ENCODE results near the gene MYO1A. TPM values are rescaled to one million over a fixed set of nuclear protein-coding genes. Genes with fewer than 3 reads are reported as not detected.
"Not testable (repeated sequence)": the region's sequence is repeated elsewhere in the genome, so short reads cannot be mapped to it uniquely, and the experiment has no call there.

The MYO1A gene
- polyA plus RNA-seq, 4 donors = 0.11 to 0.20 (median 0.15) TPM; not detected in 1

DNA sequence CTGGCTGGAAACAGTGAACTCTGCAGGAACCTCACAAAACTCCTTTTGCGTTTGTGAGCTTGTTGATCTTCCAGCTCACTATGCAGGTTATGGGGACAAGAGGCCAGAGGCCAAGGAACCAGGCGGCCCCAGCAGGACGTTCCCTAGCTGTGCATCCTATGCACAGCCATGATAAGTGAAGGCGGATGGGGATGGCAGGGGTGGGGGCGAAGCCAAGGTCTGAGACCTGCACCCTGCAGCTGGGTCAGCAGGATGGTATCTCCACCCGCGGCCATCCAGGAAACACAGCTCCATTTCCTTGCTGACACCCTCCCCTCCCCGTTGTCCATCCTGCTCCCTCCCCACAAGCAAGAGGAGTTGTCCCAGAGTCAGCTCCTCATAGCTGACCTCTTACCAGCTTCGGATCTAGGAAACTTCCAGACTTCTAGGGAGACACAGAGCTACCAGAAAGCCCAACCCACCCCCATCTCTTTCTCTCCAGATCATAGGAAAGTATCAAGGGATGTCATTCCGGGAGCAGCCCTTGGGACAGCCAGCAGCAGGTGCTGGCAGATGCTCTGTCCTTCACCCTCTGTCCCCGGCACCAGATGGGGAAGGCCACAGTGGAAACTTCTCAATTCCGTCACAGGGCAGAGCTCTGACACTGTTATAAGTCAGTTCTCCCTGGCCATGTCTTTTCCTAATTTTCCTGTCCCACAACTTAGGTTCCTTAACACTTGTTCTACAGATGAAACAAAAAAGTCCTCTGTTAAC, 53.0 kb downstream of the MYO1A start:
- DNase-seq (ENCODE audit: low read depth in 4 of 4, low spot score in 3 of 4) = no peak

DNA sequence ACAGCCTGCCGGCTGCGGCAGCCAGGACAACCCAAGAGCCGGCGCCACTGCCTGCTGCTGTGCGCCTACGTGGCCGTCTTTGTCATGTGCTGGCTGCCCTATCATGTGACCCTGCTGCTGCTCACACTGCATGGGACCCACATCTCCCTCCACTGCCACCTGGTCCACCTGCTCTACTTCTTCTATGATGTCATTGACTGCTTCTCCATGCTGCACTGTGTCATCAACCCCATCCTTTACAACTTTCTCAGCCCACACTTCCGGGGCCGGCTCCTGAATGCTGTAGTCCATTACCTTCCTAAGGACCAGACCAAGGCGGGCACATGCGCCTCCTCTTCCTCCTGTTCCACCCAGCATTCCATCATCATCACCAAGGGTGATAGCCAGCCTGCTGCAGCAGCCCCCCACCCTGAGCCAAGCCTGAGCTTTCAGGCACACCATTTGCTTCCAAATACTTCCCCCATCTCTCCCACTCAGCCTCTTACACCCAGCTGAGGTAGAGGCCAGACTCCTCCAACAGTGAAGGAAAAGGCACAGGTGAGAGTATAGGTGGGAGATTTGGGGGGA, 53.9 kb downstream of the MYO1A start:
- no peak for DNase-seq (ENCODE audit: low read depth in 4 of 4, low spot score in 3 of 4)

DNA sequence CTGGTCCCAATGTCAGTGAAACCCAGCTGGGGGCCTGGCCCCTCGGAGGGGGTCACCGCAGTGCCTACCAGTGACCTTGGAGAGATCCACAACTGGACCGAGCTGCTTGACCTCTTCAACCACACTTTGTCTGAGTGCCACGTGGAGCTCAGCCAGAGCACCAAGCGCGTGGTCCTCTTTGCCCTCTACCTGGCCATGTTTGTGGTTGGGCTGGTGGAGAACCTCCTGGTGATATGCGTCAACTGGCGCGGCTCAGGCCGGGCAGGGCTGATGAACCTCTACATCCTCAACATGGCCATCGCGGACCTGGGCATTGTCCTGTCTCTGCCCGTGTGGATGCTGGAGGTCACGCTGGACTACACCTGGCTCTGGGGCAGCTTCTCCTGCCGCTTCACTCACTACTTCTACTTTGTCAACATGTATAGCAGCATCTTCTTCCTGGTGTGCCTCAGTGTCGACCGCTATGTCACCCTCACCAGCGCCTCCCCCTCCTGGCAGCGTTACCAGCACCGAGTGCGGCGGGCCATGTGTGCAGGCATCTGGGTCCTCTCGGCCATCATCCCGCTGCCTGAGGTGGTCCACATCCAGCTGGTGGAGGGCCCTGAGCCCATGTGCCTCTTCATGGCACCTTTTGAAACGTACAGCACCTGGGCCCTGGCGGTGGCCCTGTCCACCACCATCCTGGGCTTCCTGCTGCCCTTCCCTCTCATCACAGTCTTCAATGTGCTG, 54.6 kb downstream of the MYO1A start:
- DNase-seq (ENCODE audit: low read depth in 4 of 4, low spot score in 3 of 4) = no peak

DNA sequence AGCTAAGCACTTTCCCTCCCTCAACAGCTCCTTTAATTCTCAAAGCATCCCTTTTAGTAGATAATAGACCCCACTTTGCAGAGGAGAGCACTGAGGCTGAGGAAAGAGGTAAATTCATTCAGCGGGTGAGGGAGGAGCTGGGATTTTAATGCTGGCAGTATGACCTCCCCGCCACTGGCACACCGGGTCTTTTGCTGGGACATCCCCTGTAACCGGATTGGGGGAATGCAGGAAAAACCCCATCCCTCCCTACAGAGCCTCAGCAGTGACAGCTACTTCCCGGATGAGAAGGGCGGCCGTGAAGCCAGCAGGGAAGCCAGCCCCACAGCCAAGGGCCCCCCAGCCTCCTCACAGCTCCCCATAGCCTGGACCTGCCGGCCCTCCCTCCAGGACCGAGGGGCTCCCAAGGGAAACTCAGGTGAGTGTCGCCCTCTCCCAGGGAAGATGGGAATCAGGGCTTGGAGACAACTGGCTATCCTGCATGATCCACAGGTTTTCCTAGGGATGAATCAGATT, 55.6 kb downstream of the MYO1A start:
- DNase-seq (ENCODE audit: low read depth in 4 of 4, low spot score in 3 of 4) = no peak

DNA sequence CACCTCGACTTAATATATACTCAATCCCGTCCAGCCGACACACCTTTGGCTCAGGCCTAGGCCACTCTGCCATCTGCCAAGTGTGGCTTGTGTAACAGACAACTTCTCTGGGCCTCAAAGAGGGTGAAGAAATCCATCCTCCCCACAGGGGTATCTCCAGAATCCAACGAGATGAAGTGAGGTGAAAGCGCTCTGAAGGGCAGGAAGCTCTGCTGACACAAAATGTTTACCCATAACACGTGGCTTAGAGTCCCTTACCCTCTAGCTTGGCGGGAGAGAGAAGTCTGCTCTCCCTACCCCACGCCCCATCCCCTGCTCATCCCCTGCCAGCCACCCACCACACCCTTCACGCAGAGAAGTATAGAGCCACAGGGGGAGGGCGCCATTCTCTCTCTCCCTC, 56.6 kb downstream of the MYO1A start:
- DNase-seq (ENCODE audit: low read depth in 4 of 4, low spot score in 3 of 4) = no peak

DNA sequence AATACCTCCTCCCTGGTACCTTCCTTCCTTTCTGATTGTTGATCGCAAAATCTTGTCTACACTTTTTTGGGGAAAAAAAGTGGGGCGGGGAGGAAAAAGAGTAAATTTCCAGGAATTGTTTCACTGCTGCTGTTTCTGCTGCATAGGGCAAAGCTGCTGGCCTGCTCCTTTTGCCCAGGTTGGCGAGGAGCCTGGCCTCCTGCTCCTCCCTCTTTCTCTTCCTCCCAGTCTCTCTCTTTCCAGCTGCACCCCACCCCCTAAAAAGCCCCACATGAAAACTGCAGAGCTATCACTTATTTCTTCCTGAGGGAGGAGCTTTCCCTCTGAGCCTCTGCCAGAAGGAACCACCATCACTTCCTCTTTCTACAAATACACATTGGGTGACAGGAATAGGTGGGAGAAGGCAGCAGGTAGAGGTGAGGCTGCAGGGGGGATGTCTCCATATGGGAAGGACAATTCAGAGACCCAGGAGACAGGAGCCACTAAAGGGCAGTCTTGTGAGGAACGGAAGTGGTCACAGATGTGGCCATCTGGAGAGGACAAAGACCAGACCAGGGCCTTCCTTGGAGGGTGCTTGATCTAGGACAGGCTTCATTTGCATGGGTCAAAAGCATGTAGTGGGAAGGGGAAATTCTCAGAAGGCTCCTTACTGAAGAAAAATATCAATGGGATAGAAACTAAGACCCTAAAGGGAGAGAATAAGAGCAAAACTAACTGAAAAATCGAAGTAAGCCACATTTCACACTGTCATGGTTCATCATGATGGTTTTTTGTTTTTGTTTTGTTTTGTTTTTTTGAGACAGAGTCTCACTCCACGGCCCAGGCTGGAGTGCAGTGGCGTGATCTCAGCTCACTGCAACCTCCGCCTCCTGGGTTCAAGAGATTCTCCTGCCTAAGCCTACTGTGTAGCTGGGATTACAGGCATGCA, 58.3 kb downstream of the MYO1A start:
- no peak for DNase-seq (ENCODE audit: low read depth in 4 of 4, low spot score in 3 of 4)

DNA sequence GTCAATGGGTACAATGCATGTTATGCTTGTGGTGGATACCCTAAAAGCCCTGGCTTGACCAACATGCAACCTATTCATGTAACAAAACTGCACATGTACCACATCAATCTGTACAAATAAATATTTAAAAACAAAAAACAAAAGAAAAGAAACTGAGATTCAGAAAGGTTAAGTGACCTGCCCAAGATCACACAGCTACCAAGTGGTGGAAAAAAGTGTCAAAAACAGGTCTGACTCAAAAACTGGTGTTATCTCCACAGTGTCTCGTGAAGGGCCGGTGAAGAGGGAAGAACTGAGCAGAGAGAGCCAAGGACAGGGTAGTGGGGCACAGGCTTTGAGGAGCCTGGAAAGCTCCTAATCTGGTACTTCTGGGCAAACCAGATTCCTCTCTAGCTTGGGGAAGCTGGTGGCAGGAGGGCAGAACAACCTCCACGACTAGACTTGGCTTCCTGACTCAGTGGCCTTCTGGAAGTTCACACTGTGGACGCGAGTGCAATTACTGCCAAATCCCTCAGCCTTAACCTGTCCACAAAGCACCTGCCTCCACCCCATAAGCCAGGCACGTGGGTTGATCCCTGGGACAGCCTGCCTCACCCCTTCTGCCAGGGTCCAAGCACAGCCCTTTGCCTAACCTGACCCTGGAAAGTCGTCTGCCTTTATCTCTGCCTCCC, 59.1 kb downstream of the MYO1A start:
- DNase-seq (ENCODE audit: low read depth in 4 of 4, low spot score in 3 of 4) = no peak

- no peak for DNase-seq (ENCODE audit: low read depth in 4 of 4, low spot score in 3 of 4)
Measured at GRCh38 chr12:56989861-56990610, 59.9 kb downstream of the MYO1A start.

DNA sequence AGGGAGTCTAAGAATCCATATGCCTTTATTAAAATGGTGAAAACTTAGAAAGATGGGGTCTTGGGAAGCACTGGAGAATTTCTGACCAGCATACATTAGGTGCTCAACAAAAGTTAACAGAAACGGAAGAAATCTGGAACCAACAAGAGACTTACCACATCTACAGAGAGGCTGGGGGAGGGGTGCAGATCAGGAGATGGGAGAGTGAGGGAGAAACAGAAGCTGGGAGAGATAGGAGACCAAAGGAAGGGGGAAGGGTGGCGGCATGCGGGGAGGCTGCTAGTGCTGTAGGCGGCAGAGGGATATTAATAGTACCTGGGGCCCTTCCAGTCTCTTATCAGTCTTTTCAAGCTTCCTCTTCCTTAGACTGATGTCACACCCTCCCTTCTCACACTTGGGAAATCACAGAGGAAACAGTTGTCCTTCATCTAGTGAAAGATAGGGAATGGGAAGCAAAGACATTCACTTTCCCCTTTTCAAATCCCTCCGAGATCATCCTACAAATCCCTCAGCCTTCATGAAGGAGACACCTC, 61.7 kb downstream of the MYO1A start:
- no peak for DNase-seq (ENCODE audit: low read depth in 4 of 4, low spot score in 3 of 4)

DNA sequence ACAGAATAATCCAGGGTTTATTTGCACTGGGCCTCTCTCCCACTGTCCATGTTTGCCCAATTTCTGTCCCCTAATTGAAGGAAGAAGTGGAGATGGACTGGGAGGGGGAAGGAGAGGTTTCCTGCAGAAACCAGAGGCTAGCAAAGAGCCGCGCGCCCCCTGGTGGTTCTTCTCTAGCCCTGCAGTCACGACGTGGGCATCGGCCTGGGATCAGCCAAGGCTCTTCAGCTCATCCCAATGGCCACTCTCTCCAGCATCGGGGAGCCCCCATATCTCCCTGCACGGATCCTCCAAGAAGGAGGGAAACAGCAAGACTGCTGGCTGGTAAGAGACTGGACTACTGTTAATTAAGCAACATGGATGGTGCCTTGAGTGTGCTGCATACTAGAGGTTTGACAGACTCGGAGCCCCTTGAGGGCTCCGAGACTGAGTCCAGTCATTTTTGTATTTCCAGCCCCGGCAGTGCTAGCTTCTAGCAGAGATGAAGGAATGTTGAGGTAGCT, 62.3 kb downstream of the MYO1A start:
- DNase-seq (ENCODE audit: low read depth in 4 of 4, low spot score in 3 of 4) = peak in 1 of 4 donors; percentile 59

GRCh38 chr12:56987011-56987410, 62.9 kb downstream of the MYO1A start:
- DNase-seq (ENCODE audit: low read depth in 4 of 4, low spot score in 3 of 4) = no peak

- DNase-seq (ENCODE audit: low read depth in 4 of 4, low spot score in 3 of 4) = not testable (repeated sequence)
Measured at GRCh38 chr12:56985714-56986113, 64.2 kb downstream of the MYO1A start.

DNA sequence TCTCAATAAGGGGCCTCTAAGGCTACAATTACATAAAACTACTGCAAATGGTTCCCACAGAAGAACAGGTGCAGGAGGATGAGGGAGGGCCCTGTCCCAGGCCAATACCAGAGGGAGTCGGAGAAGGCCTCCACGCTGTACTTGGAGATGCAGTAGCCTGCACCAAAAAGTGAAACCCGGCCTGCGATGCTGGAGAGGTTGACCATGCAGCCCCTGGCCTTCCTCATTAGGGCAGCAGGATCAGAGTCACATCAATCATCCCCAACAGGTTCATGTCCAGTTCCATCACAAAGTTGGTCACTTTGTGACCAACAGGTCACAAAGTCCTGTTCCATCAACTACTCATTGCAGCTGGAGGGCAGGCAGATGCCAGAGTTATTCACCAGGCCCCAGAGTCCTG, 66.5 kb downstream of the MYO1A start:
- no peak for DNase-seq (ENCODE audit: low read depth in 4 of 4, low spot score in 3 of 4)

DNA sequence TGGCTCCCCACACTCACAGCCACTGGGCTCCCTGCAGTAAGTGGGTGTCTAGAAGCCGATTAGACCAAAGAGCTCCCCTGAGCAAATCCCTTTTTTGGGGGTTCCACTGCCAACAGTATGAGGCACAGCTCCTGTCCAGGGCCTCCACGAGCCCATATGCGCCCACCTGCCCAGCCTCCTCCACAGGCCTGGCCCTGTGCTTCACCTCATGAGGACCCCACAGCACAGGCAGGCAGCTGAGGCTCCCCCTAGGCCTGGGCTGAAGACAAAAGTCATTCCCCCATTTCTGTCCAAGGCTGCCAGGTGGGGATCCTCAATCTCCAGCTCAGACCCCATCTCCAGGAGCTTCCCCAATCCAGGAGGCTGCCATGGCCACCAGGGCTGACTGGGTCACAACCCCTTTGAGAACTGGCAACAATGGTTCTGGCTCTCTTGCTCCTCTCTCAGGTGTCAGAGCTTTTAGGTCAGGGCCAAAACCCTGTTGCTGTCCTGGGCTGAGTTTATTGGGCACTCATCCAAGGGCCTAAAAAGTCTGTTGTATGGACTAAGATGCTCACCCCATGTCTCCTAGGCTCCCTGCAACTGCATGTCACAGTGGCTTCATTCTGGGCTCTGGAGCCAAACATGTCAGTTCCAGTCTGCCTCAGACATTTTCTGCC, 67.2 kb downstream of the MYO1A start:
- DNase-seq (ENCODE audit: low read depth in 4 of 4, low spot score in 3 of 4) = not testable (repeated sequence)

DNA sequence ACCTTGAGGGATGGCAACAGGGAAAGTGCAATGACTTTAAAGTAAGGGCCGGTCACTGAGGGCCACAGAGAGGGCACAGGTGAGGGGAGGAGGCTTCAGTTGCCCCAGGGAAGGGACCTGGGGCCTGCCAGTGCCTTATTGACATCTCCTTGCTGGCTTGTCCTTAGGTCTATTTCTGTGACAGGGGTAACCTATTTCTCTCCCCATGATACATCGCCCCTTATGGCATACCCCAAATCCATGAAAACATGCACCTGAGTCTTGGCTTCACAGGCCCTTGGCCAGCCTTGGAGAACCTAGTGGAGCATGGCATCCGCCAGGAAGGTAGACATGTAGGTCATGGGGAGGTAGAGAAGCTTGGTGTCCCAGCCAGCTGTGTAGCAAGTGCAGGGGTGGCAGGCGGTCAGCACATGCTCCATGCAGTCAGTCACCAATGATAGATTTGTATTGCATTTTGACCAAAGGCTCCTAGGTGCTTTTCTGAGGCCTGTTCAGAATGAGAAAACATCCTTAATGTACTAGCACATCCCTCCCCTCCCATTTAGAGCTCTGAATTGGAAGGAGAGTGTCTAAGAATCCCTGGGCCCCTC, 68.9 kb downstream of the MYO1A start:
- DNase-seq (ENCODE audit: low read depth in 4 of 4, low spot score in 3 of 4) = no peak

GRCh38 chr12:56980268-56980667, 69.7 kb downstream of the MYO1A start:
- DNase-seq (ENCODE audit: low read depth in 4 of 4, low spot score in 3 of 4) = no peak

- no peak for DNase-seq (ENCODE audit: low read depth in 4 of 4, low spot score in 3 of 4)
Measured at GRCh38 chr12:56979628-56980027, 70.3 kb downstream of the MYO1A start.

Data from left renal pelvis (tissue), 4 donors.